ENCODE data around the gene PHKB. TPM values are rescaled to one million over a fixed set of nuclear protein-coding genes. Genes with fewer than 3 reads are reported as not detected.

The PHKB gene
- total RNA-seq, 1 donor from 2014 or later = 110 TPM

GRCh38 chr16:47577029-47577428 is 115.9 kb downstream of the PHKB start:
- intact Hi-C loops (cut with micrococcal nuclease) = no loop called here
- ATAC-seq (ENCODE audit: low read depth) = no peak
- no peak overlapping the region for H3K4me3 Mint-ChIP-seq
- ChIA-PET CTCF (no interaction called here), POLR2A (no interaction called here)
- no peak for TF ChIP-seq CTCF (IDR thresholded peaks at IDR 0.05)
- H3K9me3 Mint-ChIP-seq = peaks cover 2% of the 10 kb centered on the region
- peaks cover 52% of the 10 kb centered on the region for H3K36me3 Mint-ChIP-seq (ENCODE audit: low read depth)
- DNase-seq = no peak
- H3K27me3 Mint-ChIP-seq = no peaks in the 10 kb centered on the region
- peaks cover 35% of the 10 kb centered on the region for H3K4me1 Mint-ChIP-seq
- H3K27ac Mint-ChIP-seq = no peak overlapping the region

GRCh38 chr16:47578033-47578432 is 116.9 kb downstream of the PHKB start:
- Mint-ChIP-seq H3K9me3 (peaks cover 2% of the 10 kb centered on the region), H3K4me1 (peaks cover 26% of the 10 kb centered on the region), H3K27me3 (no peaks in the 10 kb centered on the region), H3K36me3 (ENCODE audit: low read depth) (peaks cover 51% of the 10 kb centered on the region), H3K27ac (no peak overlapping the region), H3K4me3 (no peak overlapping the region)
- TF ChIP-seq CTCF (IDR thresholded peaks at IDR 0.05) = no peak
- ChIA-PET CTCF (no interaction called here), POLR2A (no interaction called here)
- ATAC-seq (ENCODE audit: low read depth) (no peak), DNase-seq (no peak)
- intact Hi-C loops (cut with micrococcal nuclease) = loop anchor here (2.0 kb wide), 1 partner anchor 15 kb away; no protein-coding TSS in a partner anchor

GRCh38 chr16:47578573-47578972 is 117.4 kb downstream of the PHKB start:
- TF ChIP-seq CTCF (IDR thresholded peaks at IDR 0.05) = no peak
- no peak for DNase-seq
- ChIA-PET POLR2A (no interaction called here), CTCF (no interaction called here)
- H3K4me3 Mint-ChIP-seq = no peak overlapping the region
- peaks cover 20% of the 10 kb centered on the region for H3K4me1 Mint-ChIP-seq
- no peak overlapping the region for H3K27ac Mint-ChIP-seq
- intact Hi-C loops (cut with micrococcal nuclease) = loop anchor here (2.0 kb wide), 1 partner anchor 14 kb away; no protein-coding TSS in a partner anchor
- no peaks in the 10 kb centered on the region for H3K27me3 Mint-ChIP-seq
- H3K9me3 Mint-ChIP-seq = peaks cover 2% of the 10 kb centered on the region
- peaks cover 54% of the 10 kb centered on the region for H3K36me3 Mint-ChIP-seq (ENCODE audit: low read depth)
- ATAC-seq (ENCODE audit: low read depth) = no peak

- no peak overlapping the region for H3K27ac Mint-ChIP-seq
- no peaks in the 10 kb centered on the region for H3K27me3 Mint-ChIP-seq
- no peak for ATAC-seq (ENCODE audit: low read depth)
- peaks cover 8% of the 10 kb centered on the region for H3K4me1 Mint-ChIP-seq
- peaks cover 55% of the 10 kb centered on the region for H3K36me3 Mint-ChIP-seq (ENCODE audit: low read depth)
- ChIA-PET POLR2A (interaction anchor here (1.8 kb wide), 1 partner anchor 120 kb away, joined by 5 read pairs; the partner anchor contains the start of genes ITFG1 and PHKB), CTCF (no interaction called here)
- no peak for TF ChIP-seq CTCF (IDR thresholded peaks at IDR 0.05)
- H3K4me3 Mint-ChIP-seq = no peak overlapping the region
- no peak for DNase-seq
- intact Hi-C loops (cut with micrococcal nuclease) = no loop called here
- no peaks in the 10 kb centered on the region for H3K9me3 Mint-ChIP-seq
Observed at GRCh38 chr16:47581114-47581513, 120.0 kb downstream of the PHKB start.

GRCh38 chr16:47584464-47585225 is 123.5 kb downstream of the PHKB start:
- H3K4me1 Mint-ChIP-seq = peaks cover 2% of the 10 kb centered on the region
- no peak overlapping the region for H3K27ac Mint-ChIP-seq
- H3K27me3 Mint-ChIP-seq = no peaks in the 10 kb centered on the region
- intact Hi-C loops (cut with micrococcal nuclease) = no loop called here
- no peaks in the 10 kb centered on the region for H3K9me3 Mint-ChIP-seq
- no peak overlapping the region for H3K4me3 Mint-ChIP-seq
- ChIA-PET POLR2A (no interaction called here), CTCF (interaction anchor here (0.7 kb wide), 1 partner anchor 68 kb away, joined by 6 read pairs; no protein-coding TSS in a partner anchor)
- no peak for TF ChIP-seq CTCF (IDR thresholded peaks at IDR 0.05)
- ATAC-seq (ENCODE audit: low read depth) (no peak), DNase-seq (no peak)
- peaks cover 56% of the 10 kb centered on the region for H3K36me3 Mint-ChIP-seq (ENCODE audit: low read depth)
